ENCODE measurements around the gene DDX46. TPM values are rescaled to one million over a fixed set of nuclear protein-coding genes. Genes with fewer than 3 reads are reported as not detected.

The DDX46 gene
- total and polyA plus RNA-seq, 2 of the 8 experiments (the other 6 are each of a cell fraction or from before 2014, with no cell fraction given): 22.6 to 110 TPM

DNA sequence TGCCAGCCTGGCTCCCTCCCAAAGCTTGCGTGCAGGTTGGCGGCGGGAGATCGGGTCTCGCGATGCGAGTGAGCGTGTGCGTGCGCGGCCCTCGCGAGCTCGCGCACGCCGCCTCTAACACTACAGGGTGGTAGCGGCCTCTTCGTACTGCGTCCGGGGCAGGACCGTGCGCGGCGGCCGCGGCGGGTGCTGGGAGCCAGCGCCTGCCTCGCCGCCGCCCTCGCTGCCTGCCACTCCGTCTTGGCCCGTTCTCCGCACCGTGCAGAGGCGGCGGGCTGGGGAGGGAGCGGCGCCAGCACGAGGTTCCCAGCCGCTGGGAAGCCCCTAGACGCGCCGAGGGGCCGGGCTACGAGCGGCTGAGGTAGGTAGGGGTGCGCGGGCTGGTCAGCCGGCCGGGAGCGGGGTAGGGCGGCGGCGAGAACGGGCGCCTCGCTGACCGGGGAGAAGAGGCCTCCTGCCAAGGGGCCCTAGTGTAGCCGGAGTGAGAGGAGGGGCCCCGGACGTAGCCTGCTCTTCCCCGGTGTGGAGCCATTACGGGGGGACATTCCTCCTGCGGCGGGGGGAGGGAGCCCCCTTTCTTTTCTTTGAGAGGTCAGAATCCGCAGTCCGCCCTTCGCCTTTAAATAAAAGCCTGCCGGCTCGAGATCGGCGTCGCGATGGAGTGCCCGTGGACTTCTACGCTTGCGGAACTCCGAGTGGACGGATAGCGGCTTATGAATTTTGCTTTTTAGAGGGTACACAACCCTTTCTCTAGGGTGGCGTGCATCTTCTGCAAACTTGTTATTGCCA, 87.5 kb downstream of the DDX46 start, which contains the start of gene C5orf24 (continued):
- TF ChIP-seq RAD21 (IDR thresholded peaks at IDR 0.05 in 1 of 2, conservative IDR thresholded peaks at IDR 0.05 in 1 of 2; ENCODE audit: low read depth in 2 of 2, low read length in 2 of 2): no peak
- TF ChIP-seq POU5F1 (IDR thresholded peaks at IDR 0.05; ENCODE audit: low read depth, low read length): no peak
- TF ChIP-seq CHD2 (IDR thresholded peaks at IDR 0.05; ENCODE audit: low read length): peak; percentile 96
- TF ChIP-seq MAFK (IDR thresholded peaks at IDR 0.05; ENCODE audit: low read depth, low read length): no peak
- TF ChIP-seq RFX5 (IDR thresholded peaks at IDR 0.05; ENCODE audit: borderline replicate concordance, low read depth, low read length): no peak
- peak; percentile 59 for TF ChIP-seq CREB1 (IDR thresholded peaks at IDR 0.05)
- no peak for TF ChIP-seq CTBP2 (IDR thresholded peaks at IDR 0.05; ENCODE audit: borderline replicate concordance, insufficient read depth, insufficient read length, low read length)
- TF ChIP-seq CHD1 (IDR thresholded peaks at IDR 0.05; ENCODE audit: low read depth, low read length): no peak
- TF ChIP-seq SUZ12 (IDR thresholded peaks at IDR 0.05; ENCODE audit: low read length): 0 out of 2 replicates have a peak, but pooled peaks have one; percentile 20
- TF ChIP-seq HDAC6 (IDR thresholded peaks at IDR 0.05; ENCODE audit: low read depth, low read length): no peak
- TF ChIP-seq ZNF274 (IDR thresholded peaks at IDR 0.05; ENCODE audit: borderline replicate concordance, extremely low read depth, low read length): no peak
- TF ChIP-seq KDM4A (IDR thresholded peaks at IDR 0.05; ENCODE audit: low read depth, low read length, severe bottlenecking): peak; percentile 69
- peak; percentile 44; the same call in 1 of the 2 replicates for TF ChIP-seq GABPA (IDR thresholded peaks at IDR 0.05; ENCODE audit: borderline replicate concordance, insufficient read depth, low read length)
- no peak for TF ChIP-seq SP1 (IDR thresholded peaks at IDR 0.05; ENCODE audit: low read depth, low read length)
- no peak for TF ChIP-seq EZH2 (IDR thresholded peaks at IDR 0.05; ENCODE audit: low read depth, low read length, severe bottlenecking)
- no peak; the same call in 1 of the 2 replicates for TF ChIP-seq TEAD4 (IDR thresholded peaks at IDR 0.05; ENCODE audit: low read depth, low read length)
- TF ChIP-seq SP2 (IDR thresholded peaks at IDR 0.05; ENCODE audit: low read length): no peak
- peak; percentile 99 for TF ChIP-seq ASH2L (IDR thresholded peaks at IDR 0.05; ENCODE audit: low read length)
- TF ChIP-seq, protein P1, sequence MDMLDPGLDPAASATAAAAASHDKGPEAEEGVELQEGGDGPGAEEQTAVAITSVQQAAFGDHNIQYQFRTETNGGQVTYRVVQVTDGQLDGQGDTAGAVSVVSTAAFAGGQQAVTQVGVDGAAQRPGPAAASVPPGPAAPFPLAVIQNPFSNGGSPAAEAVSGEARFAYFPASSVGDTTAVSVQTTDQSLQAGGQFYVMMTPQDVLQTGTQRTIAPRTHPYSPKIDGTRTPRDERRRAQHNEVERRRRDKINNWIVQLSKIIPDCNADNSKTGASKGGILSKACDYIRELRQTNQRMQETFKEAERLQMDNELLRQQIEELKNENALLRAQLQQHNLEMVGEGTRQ (IDR thresholded peaks at IDR 0.05; ENCODE audit: low read length): no peak
- TF ChIP-seq, protein P2, sequence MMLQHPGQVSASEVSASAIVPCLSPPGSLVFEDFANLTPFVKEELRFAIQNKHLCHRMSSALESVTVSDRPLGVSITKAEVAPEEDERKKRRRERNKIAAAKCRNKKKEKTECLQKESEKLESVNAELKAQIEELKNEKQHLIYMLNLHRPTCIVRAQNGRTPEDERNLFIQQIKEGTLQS (IDR thresholded peaks at IDR 0.05; ENCODE audit: insufficient read depth, low read depth, low read length): no peak
- TF ChIP-seq KDM1A (IDR thresholded peaks at IDR 0.05; ENCODE audit: borderline replicate concordance, low read length): no peak
